Measurements from ENCODE around the gene SCYGR4. TPM values are rescaled to one million over a fixed set of nuclear protein-coding genes. Genes with fewer than 3 reads are reported as not detected.

SCYGR4 gene
- total and polyA plus RNA-seq, 2 experiments from 2014 or later, result not detected

- no peak overlapping the region for H3K4me3 ChIP-seq
- no peaks in the 10 kb centered on the region for H3K9me3 ChIP-seq (ENCODE audit: low read depth)
- no peak for DNase-seq (ENCODE audit: low read depth in 1 of 2, low spot score in 1 of 2)
- no peak for TF ChIP-seq CTCF (IDR thresholded peaks at IDR 0.05; ENCODE audit: low read depth, low read length)
- H3K4me1 ChIP-seq (ENCODE audit: low read depth), result no peaks in the 10 kb centered on the region
- no peak overlapping the region for H3K27ac ChIP-seq
- H3K36me3 ChIP-seq, result no peaks in the 10 kb centered on the region
- no peaks in the 10 kb centered on the region for H3K27me3 ChIP-seq
Observed at GRCh38 chr2:227577555-227577954, 39.7 kb upstream of the SCYGR4 start.

- Histone ChIP-seq H3K36me3 (no peaks in the 10 kb centered on the region), H3K27ac (no peak overlapping the region), H3K9me3 (ENCODE audit: low read depth) (no peaks in the 10 kb centered on the region), H3K4me1 (ENCODE audit: low read depth) (no peaks in the 10 kb centered on the region), H3K4me3 (no peak overlapping the region), H3K27me3 (no peaks in the 10 kb centered on the region)
- TF ChIP-seq CTCF (IDR thresholded peaks at IDR 0.05; ENCODE audit: low read depth, low read length), result no peak
- DNase-seq (ENCODE audit: low read depth in 1 of 2, low spot score in 1 of 2), result no peak
Observed at GRCh38 chr2:227578642-227579041, 38.7 kb upstream of the SCYGR4 start.

- TF ChIP-seq CTCF (IDR thresholded peaks at IDR 0.05; ENCODE audit: low read depth, low read length), result no peak
- no peaks in the 10 kb centered on the region for H3K27me3 ChIP-seq
- H3K4me3 ChIP-seq, result no peak overlapping the region
- no peaks in the 10 kb centered on the region for H3K4me1 ChIP-seq (ENCODE audit: low read depth)
- H3K27ac ChIP-seq, result no peak overlapping the region
- H3K9me3 ChIP-seq (ENCODE audit: low read depth), result no peaks in the 10 kb centered on the region
- H3K36me3 ChIP-seq, result no peaks in the 10 kb centered on the region
- DNase-seq (ENCODE audit: low read depth in 1 of 2, low spot score in 1 of 2), result no peak
Observed at GRCh38 chr2:227579791-227580190, 37.5 kb upstream of the SCYGR4 start.

GRCh38 chr2:227582369-227582768 lies 34.9 kb upstream of the SCYGR4 start:
- Histone ChIP-seq H3K36me3 (no peaks in the 10 kb centered on the region), H3K4me1 (ENCODE audit: low read depth) (no peaks in the 10 kb centered on the region), H3K27me3 (no peaks in the 10 kb centered on the region), H3K4me3 (no peak overlapping the region), H3K9me3 (ENCODE audit: low read depth) (no peaks in the 10 kb centered on the region), H3K27ac (no peak overlapping the region)
- TF ChIP-seq CTCF (IDR thresholded peaks at IDR 0.05; ENCODE audit: low read depth, low read length), result no peak
- DNase-seq (ENCODE audit: low read depth in 1 of 2, low spot score in 1 of 2), result no peak

- Histone ChIP-seq H3K9me3 (ENCODE audit: low read depth) (no peaks in the 10 kb centered on the region), H3K4me1 (ENCODE audit: low read depth) (no peaks in the 10 kb centered on the region), H3K36me3 (no peaks in the 10 kb centered on the region), H3K27me3 (no peaks in the 10 kb centered on the region), H3K4me3 (no peak overlapping the region), H3K27ac (no peak overlapping the region)
- TF ChIP-seq CTCF (IDR thresholded peaks at IDR 0.05; ENCODE audit: low read depth, low read length), result no peak
- no peak for DNase-seq (ENCODE audit: low read depth in 1 of 2, low spot score in 1 of 2)
Observed at GRCh38 chr2:227592694-227593387, 24.5 kb upstream of the SCYGR4 start.
